PC-3 (cell line): ENCODE results near the gene ANKRD9. TPM values are rescaled to one million over a fixed set of nuclear protein-coding genes. Genes with fewer than 3 reads are reported as not detected.

Experiments
- ATAC-seq: fragments of 200-7000 bp; cut with Tn5 transposase; 2 replicates; pipeline ENCODE4 v1.9.1; 2020; ENCODE audit warnings: mild to moderate bottlenecking, moderate library complexity
- BruUV-seq: library from RNA; stranded (reverse); fragments of 400-500 nt; replicated peaks from 2 replicates; lab custom pipeline; 2021; lab: Mats Ljungman, UMichigan
- CTCF ChIA-PET: fragments of 300-600 bp; sonication (Branson Sonifier 250); formaldehyde crosslinking; loops from one replicate; lab custom pipeline; 2022; ENCODE audit warnings: antibody characterized with exemption; lab: Charles Lee
- POLR2A ChIA-PET: fragments of 300-600 bp; sonication (Branson Sonifier 250); formaldehyde crosslinking; loops from one replicate; lab custom pipeline; 2022; ENCODE audit warnings: antibody characterized with exemption; ENCODE audit not compliant: unreplicated experiment; lab: Charles Lee
- DNase-seq: peaks from one replicate; pipeline ENCODE4 v3.0.0-alpha.2; 2015
- H2AFZ ChIP-seq: fragments of 300-600 bp; sonication (generic); 2 replicates; pipeline ENCODE4 v1.6.0; 2016; ENCODE audit warnings: antibody characterized with exemption, low read length
- H3F3A ChIP-seq: fragments of 300-600 bp; sonication (generic); one replicate; pipeline ENCODE4 v1.6.0; 2017; ENCODE audit warnings: antibody characterized with exemption, low read length, control low read depth, mild to moderate bottlenecking; ENCODE audit not compliant: unreplicated experiment
- H3K27ac ChIP-seq: fragments of 300-600 bp; sonication (generic); 2 replicates; pipeline ENCODE4 v1.5.1; 2016; ENCODE audit warnings: mild to moderate bottlenecking, low read length
- H3K27me3 ChIP-seq: fragments of 300-600 bp; sonication (generic); 2 replicates; pipeline ENCODE4 v1.6.1; 2016; ENCODE audit warnings: low read length, mixed read lengths
- H3K36me3 ChIP-seq: fragments of 300-600 bp; sonication (generic); 2 replicates; pipeline ENCODE4 v1.6.1; 2016; ENCODE audit warnings: low read depth, mixed run types, low read length, mixed read lengths
- H3K4me1 ChIP-seq: fragments of 300-600 bp; sonication (generic); 2 replicates; pipeline ENCODE4 v1.5.1; 2016; ENCODE audit warnings: low read length; ENCODE audit not compliant: insufficient read depth
- H3K4me2 ChIP-seq: fragments of 300-600 bp; sonication (generic); 2 replicates; pipeline ENCODE4 v1.6.0; 2016; ENCODE audit warnings: low read length
- H3K4me3 ChIP-seq: fragments of 300-600 bp; sonication (generic); 2 replicates; pipeline ENCODE4 v1.5.1; 2016; ENCODE audit warnings: mild to moderate bottlenecking, low read length, mixed read lengths
- H3K79me2 ChIP-seq: fragments of 300-600 bp; sonication (generic); 2 replicates; pipeline ENCODE4 v1.6.1; 2017; ENCODE audit warnings: low read length, mixed read lengths
- H3K9ac ChIP-seq: fragments of 300-600 bp; sonication (generic); 2 replicates; pipeline ENCODE4 v1.6.0; 2016; ENCODE audit warnings: mild to moderate bottlenecking, low read length
- H3K9me2 ChIP-seq: fragments of 300-600 bp; sonication (generic); replicated peaks from 2 replicates; pipeline ENCODE4 v1.6.1; 2016; ENCODE audit warnings: mixed run types, low read length, mixed read lengths
- H3K9me3 ChIP-seq: fragments of 300-600 bp; sonication (generic); 2 replicates; pipeline ENCODE4 v1.6.1; 2016; ENCODE audit warnings: low read length, mixed read lengths
- H4K20me1 ChIP-seq: fragments of 300-600 bp; sonication (generic); 2 replicates; pipeline ENCODE4 v1.6.1; 2016; ENCODE audit warnings: low read length, mixed read lengths
- CTCF ChIP-seq: fragments of 300-600 bp; sonication (generic); conservative IDR thresholded peaks from 2 replicates; pipeline ENCODE4 v1.5.1; 2017; ENCODE audit warnings: antibody characterized with exemption, low read depth, mild to moderate bottlenecking, low read length
- EZH2 ChIP-seq: fragments of 300-600 bp; sonication (generic); IDR thresholded peaks from one replicate; pipeline ENCODE4 v1.6.1; 2017; ENCODE audit warnings: antibody characterized with exemption, mild to moderate bottlenecking, low read length; ENCODE audit not compliant: unreplicated experiment
- EZH2phosphoT487 ChIP-seq: fragments of 300-600 bp; sonication (generic); IDR thresholded peaks from 2 replicates; pipeline ENCODE4 v1.6.1; 2018; ENCODE audit warnings: mild to moderate bottlenecking, antibody characterized with exemption, low read length, borderline replicate concordance
- intact Hi-C: fragments of 100-400 bp; cut with micrococcal nuclease; formaldehyde crosslinking; loops from 2 replicates; pipeline ENCODE4 v1.9.0; 2023
- total RNA-seq: library from RNA; depleted of rRNA; stranded (reverse); fragments of >200 nt; gene quantifications from 2 replicates; pipeline ENCODE4 v1.2.3, GENCODE V29; 2014

The ANKRD9 gene
- total RNA-seq, 1 experiment from 2014 or later: 52.6 TPM

DNA sequence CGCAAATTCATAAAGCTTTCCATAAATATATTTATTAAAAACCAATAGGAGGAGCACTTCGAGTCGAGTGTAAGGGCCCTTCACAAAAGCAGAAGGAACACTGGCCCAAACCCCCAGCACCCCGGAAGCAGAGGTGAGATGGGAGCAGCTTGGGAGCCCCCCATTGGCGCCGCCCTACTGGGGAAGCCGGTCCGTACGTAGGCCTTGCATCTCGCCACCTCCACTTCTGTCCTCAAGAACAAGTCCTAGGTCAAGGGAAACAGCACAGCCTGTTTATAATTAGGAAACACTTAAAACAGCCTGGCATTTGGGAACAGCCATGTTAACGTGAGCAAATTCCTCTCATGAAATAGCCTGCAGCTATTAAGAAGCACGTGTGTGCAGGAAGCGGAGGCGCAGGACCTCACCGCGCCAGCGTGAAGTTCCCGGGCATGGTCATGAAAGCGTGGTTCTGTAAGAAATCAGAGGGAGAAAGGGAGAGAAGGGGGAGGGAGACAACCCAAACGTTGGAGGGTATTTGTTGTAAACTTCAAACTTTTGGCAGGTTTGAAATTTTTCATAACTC lies 7.7 kb downstream of the ANKRD9 start:
- intact Hi-C loops: no loop called here
- no peaks in the 10 kb centered on the region for H3K79me2 ChIP-seq
- H3K9ac ChIP-seq: no peak overlapping the region
- no peak for DNase-seq
- no TSS peak for BruUV-seq
- H3K27me3 ChIP-seq: no peaks in the 10 kb centered on the region
- no peaks in the 10 kb centered on the region for H3K9me3 ChIP-seq
- ChIA-PET POLR2A (no interaction called here), CTCF (interaction anchor here (0.6 kb wide), 1 partner anchor 21 kb away, joined by 10 read pairs; no protein-coding TSS in a partner anchor)
- ATAC-seq: no peak
- no peaks in the 10 kb centered on the region for H3K9me2 ChIP-seq
- H2AFZ ChIP-seq: no peak overlapping the region
- H3K4me2 ChIP-seq: no peak overlapping the region
- no peak for TF ChIP-seq EZH2phosphoT487
- peak; percentile 50 for TF ChIP-seq CTCF
- TF ChIP-seq EZH2: no peak
- no peak overlapping the region for H3K27ac ChIP-seq
- no peaks in the 10 kb centered on the region for H3K36me3 ChIP-seq
- no peak overlapping the region for H3K4me3 ChIP-seq
- peaks cover 10% of the 10 kb centered on the region for H3K4me1 ChIP-seq
- no peaks in the 10 kb centered on the region for H3F3A ChIP-seq
- H4K20me1 ChIP-seq: no peaks in the 10 kb centered on the region

DNA sequence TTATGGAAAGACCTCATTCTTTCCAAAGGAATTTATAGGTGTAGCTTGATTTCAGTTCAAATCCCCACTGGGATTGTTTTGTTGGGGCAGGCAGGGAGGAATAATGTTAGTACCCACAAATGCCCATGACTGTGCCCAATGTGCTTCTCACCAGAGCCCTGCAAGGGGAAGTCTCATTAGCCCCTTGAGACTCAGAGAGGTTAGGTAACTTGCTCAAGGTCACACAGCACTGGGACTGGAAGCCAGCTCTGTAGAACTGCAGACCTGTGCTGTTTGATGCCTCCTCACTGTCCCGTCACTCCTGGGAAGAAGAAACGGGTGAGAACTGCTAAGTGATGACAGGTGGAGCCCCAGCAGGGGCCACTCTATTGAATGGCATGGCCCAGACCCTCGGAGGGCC lies 8.9 kb downstream of the ANKRD9 start:
- Histone ChIP-seq H2AFZ (no peak overlapping the region), H3K27ac (no peak overlapping the region), H3F3A (no peaks in the 10 kb centered on the region), H3K9me3 (no peaks in the 10 kb centered on the region), H4K20me1 (no peaks in the 10 kb centered on the region), H3K79me2 (no peaks in the 10 kb centered on the region), H3K9me2 (no peaks in the 10 kb centered on the region), H3K27me3 (no peaks in the 10 kb centered on the region), H3K4me1 (peaks cover 10% of the 10 kb centered on the region), H3K4me2 (no peak overlapping the region), H3K36me3 (no peaks in the 10 kb centered on the region), H3K4me3 (no peak overlapping the region), H3K9ac (no peak overlapping the region)
- no peak for DNase-seq
- BruUV-seq: no TSS peak
- intact Hi-C loops: no loop called here
- TF ChIP-seq EZH2 (no peak), EZH2phosphoT487 (no peak), CTCF (no peak)
- POLR2A ChIA-PET: no interaction called here
- CTCF ChIA-PET: no interaction called here
- ATAC-seq: no peak

GRCh38 chr14:102500158-102500662 lies 9.4 kb downstream of the ANKRD9 start:
- ChIA-PET CTCF (no interaction called here), POLR2A (no interaction called here)
- H2AFZ ChIP-seq: no peak overlapping the region
- no peak overlapping the region for H3K4me3 ChIP-seq
- H3K36me3 ChIP-seq: no peaks in the 10 kb centered on the region
- no peak overlapping the region for H3K27ac ChIP-seq
- no peak for DNase-seq
- H3K9me3 ChIP-seq: no peaks in the 10 kb centered on the region
- H3K27me3 ChIP-seq: no peaks in the 10 kb centered on the region
- peaks cover 10% of the 10 kb centered on the region for H3K4me1 ChIP-seq
- H3K4me2 ChIP-seq: no peak overlapping the region
- H3F3A ChIP-seq: no peaks in the 10 kb centered on the region
- H3K9me2 ChIP-seq: no peaks in the 10 kb centered on the region
- no peak overlapping the region for H3K9ac ChIP-seq
- no peak for TF ChIP-seq CTCF
- TF ChIP-seq EZH2phosphoT487: no peak
- no peak for TF ChIP-seq EZH2
- H3K79me2 ChIP-seq: no peaks in the 10 kb centered on the region
- ATAC-seq: no peak
- BruUV-seq: no TSS peak
- intact Hi-C loops: no loop called here
- no peaks in the 10 kb centered on the region for H4K20me1 ChIP-seq
